H9 (cell line): ENCODE measurements around the gene ABCA7. TPM values are rescaled to one million over a fixed set of nuclear protein-coding genes. Genes with fewer than 3 reads are reported as not detected.
A peak's percentile ranks its signal among the peaks of the same experiment; 100 is the strongest.

Source experiments
- DNase-seq: peaks from one replicate; pipeline ENCODE4 v3.0.0-alpha.2; 2017
- H2AFZ ChIP-seq: one replicate; pipeline ENCODE4 v1.6.1; 2013; ENCODE audit warnings: mild to moderate bottlenecking, low read length, control low read depth, moderate library complexity
- H2AK5ac ChIP-seq: 2 replicates; pipeline ENCODE4 v1.6.1; 2013; ENCODE audit warnings: low read length, control low read depth, mixed read lengths; ENCODE audit not compliant: insufficient read length
- H2BK120ac ChIP-seq: one replicate; pipeline ENCODE4 v1.6.1; 2013; ENCODE audit warnings: low read depth, mild to moderate bottlenecking, low read length, control low read depth, inconsistent platforms; ENCODE audit not compliant: poor library complexity, severe bottlenecking
- H2BK12ac ChIP-seq: 2 replicates; pipeline ENCODE4 v1.6.1; 2013; ENCODE audit warnings: low read length, control low read depth, mixed read lengths, low read depth; ENCODE audit not compliant: insufficient read length
- H2BK15ac ChIP-seq: 2 replicates; pipeline ENCODE4 v1.6.1; 2013; ENCODE audit warnings: low read depth, low read length, control low read depth
- H2BK20ac ChIP-seq: one replicate; pipeline ENCODE4 v1.6.1; 2013; ENCODE audit warnings: low read depth, mild to moderate bottlenecking, low read length, control low read depth, inconsistent platforms; ENCODE audit not compliant: poor library complexity, severe bottlenecking
- H2BK5ac ChIP-seq: 2 replicates; pipeline ENCODE4 v1.6.1; 2013; ENCODE audit warnings: low read length, control low read depth, mixed read lengths; ENCODE audit not compliant: insufficient read length
- H3K14ac ChIP-seq: 2 replicates; pipeline ENCODE4 v1.6.1; 2013; ENCODE audit warnings: low read length, control low read depth; ENCODE audit not compliant: insufficient read depth
- H3K18ac ChIP-seq: 2 replicates; pipeline ENCODE4 v1.6.1; 2013; ENCODE audit warnings: low read depth, mild to moderate bottlenecking, mixed read lengths, low read length, control low read depth; ENCODE audit not compliant: insufficient read length
- H3K23ac ChIP-seq: 2 replicates; pipeline ENCODE4 v1.6.1; 2013; ENCODE audit warnings: low read length, control low read depth, mixed read lengths, low read depth; ENCODE audit not compliant: insufficient read length
- H3K23me2 ChIP-seq: 2 replicates; pipeline ENCODE4 v1.6.1; 2013; ENCODE audit warnings: low read depth, mild to moderate bottlenecking, mixed read lengths, low read length, control low read depth; ENCODE audit not compliant: insufficient read length, poor library complexity, severe bottlenecking
- H3K27ac ChIP-seq: 2 replicates; pipeline ENCODE4 v1.5.1; 2013; ENCODE audit warnings: low read length, control low read depth, mixed read lengths, low read depth; ENCODE audit not compliant: insufficient read length
- H3K27me3 ChIP-seq: 2 replicates; pipeline ENCODE4 v1.6.1; 2013; ENCODE audit warnings: low read length, control low read depth, inconsistent platforms; ENCODE audit not compliant: insufficient read depth
- H3K4ac ChIP-seq: 2 replicates; pipeline ENCODE4 v1.6.1; 2013; ENCODE audit warnings: low read depth, mild to moderate bottlenecking, control low read depth, inconsistent platforms, low read length, moderate library complexity
- H3K4me1 ChIP-seq: 2 replicates; pipeline ENCODE4 v1.6.1; 2013; ENCODE audit warnings: low read length, control low read depth, inconsistent platforms; ENCODE audit not compliant: insufficient read depth
- H3K4me2 ChIP-seq: 2 replicates; pipeline ENCODE4 v1.6.1; 2013; ENCODE audit warnings: low read length, control low read depth, mixed read lengths; ENCODE audit not compliant: insufficient read length, insufficient read depth
- H3K56ac ChIP-seq: 2 replicates; pipeline ENCODE4 v1.6.1; 2013; ENCODE audit warnings: low read depth, mild to moderate bottlenecking, mixed read lengths, low read length, control low read depth; ENCODE audit not compliant: insufficient read length
- H3K79me1 ChIP-seq: 2 replicates; pipeline ENCODE4 v1.6.1; 2013; ENCODE audit warnings: low read depth, mild to moderate bottlenecking, moderate library complexity, low read length, control low read depth, inconsistent platforms; ENCODE audit not compliant: insufficient read depth, poor library complexity, severe bottlenecking
- H3K79me2 ChIP-seq: 2 replicates; pipeline ENCODE4 v1.6.1; 2013; ENCODE audit warnings: low read length, control low read depth, inconsistent platforms; ENCODE audit not compliant: insufficient read depth
- H3K9ac ChIP-seq: 2 replicates; pipeline ENCODE4 v1.6.1; 2013; ENCODE audit warnings: low read length, control low read depth, mixed read lengths; ENCODE audit not compliant: insufficient read length; ENCODE audit errors: extremely low read depth
- H3K9me3 ChIP-seq: one replicate; pipeline ENCODE4 v1.6.1; 2013; ENCODE audit warnings: low read depth, low read length, inconsistent platforms; ENCODE audit not compliant: control insufficient read depth
- H3T11ph ChIP-seq: one replicate; pipeline ENCODE4 v1.6.1; 2013; ENCODE audit warnings: mild to moderate bottlenecking, low read length, control low read depth, inconsistent platforms
- H4K20me1 ChIP-seq: one replicate; pipeline ENCODE4 v1.6.1; 2013; ENCODE audit not compliant: control insufficient read depth, insufficient read length, insufficient read depth
- H4K5ac ChIP-seq: 2 replicates; pipeline ENCODE4 v1.6.1; 2013; ENCODE audit warnings: low read depth, mild to moderate bottlenecking, mixed read lengths, low read length, control low read depth; ENCODE audit not compliant: insufficient read length
- H4K8ac ChIP-seq: replicated peaks from 2 replicates; pipeline ENCODE4 v1.6.1; 2013; ENCODE audit warnings: low read length, control low read depth, mixed read lengths, low read depth; ENCODE audit not compliant: insufficient read length
- H4K91ac ChIP-seq: 2 replicates; pipeline ENCODE4 v1.6.1; 2013; ENCODE audit warnings: low read depth, mild to moderate bottlenecking, moderate library complexity, mixed read lengths, low read length, control low read depth; ENCODE audit not compliant: insufficient read length
- H3K27ac Mint-ChIP-seq, 3 experiments: 2 replicates in 2 of 3; 3 replicates in 1 of 3; pipeline ENCODE4 v1.8.0; 2020 to 2021; ENCODE audit warnings: mixed read lengths in 3 of 3, mild to moderate bottlenecking in 1 of 3, moderate library complexity in 1 of 3
- H3K27me3 Mint-ChIP-seq: 2 replicates; pipeline ENCODE4 v1.8.0; 2021; ENCODE audit warnings: low read depth, mild to moderate bottlenecking, moderate library complexity, mixed read lengths
- H3K36me3 Mint-ChIP-seq, 3 experiments: 2 replicates in 2 of 3; 3 replicates in 1 of 3; pipeline ENCODE4 v1.8.0; 2020 to 2021; ENCODE audit warnings: low read depth in 3 of 3, mixed read lengths in 3 of 3; ENCODE audit not compliant: insufficient read depth in 1 of 3
- H3K4me1 Mint-ChIP-seq, 2 experiments: 2 replicates each; pipeline ENCODE4 v1.8.0; 2020; ENCODE audit warnings: mixed read lengths in 2 of 2
- H3K4me3 Mint-ChIP-seq, 2 experiments: 2 replicates in 1 of 2; 3 replicates in 1 of 2; pipeline ENCODE4 v1.8.0; 2020 to 2021; ENCODE audit warnings: mild to moderate bottlenecking in 2 of 2, mixed read lengths in 2 of 2, moderate library complexity in 1 of 2
- H3K9me3 Mint-ChIP-seq, 2 experiments: 2 replicates in 1 of 2; 3 replicates in 1 of 2; pipeline ENCODE4 v1.8.0; 2020; ENCODE audit warnings: mild to moderate bottlenecking in 2 of 2, mixed read lengths in 2 of 2, moderate library complexity in 1 of 2
- WGBS: extraction: QIAGEN DNeasy Blood & Tissue Kit; methylation state at CpG from one replicate; pipeline ENCODE4 v1.1.7; 2013; ENCODE audit warnings: missing lambda C conversion rate, low lambda C conversion rate, mixed read lengths; ENCODE audit not compliant: insufficient read length; ENCODE audit errors: extremely low coverage; 5-methylcytosine and 5-hydroxymethylcytosine counted together
- total RNA-seq: library from RNA; stranded (reverse); gene quantifications from 2 replicates; pipeline ENCODE4 v1.2.1, GENCODE V29; 2021
- TF ChIP-seq, protein P1 (sequence below): fragments of 200-600 bp; sonication (generic); conservative IDR thresholded peaks from 3 replicates; pipeline ENCODE4 v1.8.0; 2021; ENCODE audit warnings: antibody characterized with exemption, mild to moderate bottlenecking

Gene ABCA7
- total RNA-seq, 1 experiment from 2014 or later: 34.6 TPM

DNA sequence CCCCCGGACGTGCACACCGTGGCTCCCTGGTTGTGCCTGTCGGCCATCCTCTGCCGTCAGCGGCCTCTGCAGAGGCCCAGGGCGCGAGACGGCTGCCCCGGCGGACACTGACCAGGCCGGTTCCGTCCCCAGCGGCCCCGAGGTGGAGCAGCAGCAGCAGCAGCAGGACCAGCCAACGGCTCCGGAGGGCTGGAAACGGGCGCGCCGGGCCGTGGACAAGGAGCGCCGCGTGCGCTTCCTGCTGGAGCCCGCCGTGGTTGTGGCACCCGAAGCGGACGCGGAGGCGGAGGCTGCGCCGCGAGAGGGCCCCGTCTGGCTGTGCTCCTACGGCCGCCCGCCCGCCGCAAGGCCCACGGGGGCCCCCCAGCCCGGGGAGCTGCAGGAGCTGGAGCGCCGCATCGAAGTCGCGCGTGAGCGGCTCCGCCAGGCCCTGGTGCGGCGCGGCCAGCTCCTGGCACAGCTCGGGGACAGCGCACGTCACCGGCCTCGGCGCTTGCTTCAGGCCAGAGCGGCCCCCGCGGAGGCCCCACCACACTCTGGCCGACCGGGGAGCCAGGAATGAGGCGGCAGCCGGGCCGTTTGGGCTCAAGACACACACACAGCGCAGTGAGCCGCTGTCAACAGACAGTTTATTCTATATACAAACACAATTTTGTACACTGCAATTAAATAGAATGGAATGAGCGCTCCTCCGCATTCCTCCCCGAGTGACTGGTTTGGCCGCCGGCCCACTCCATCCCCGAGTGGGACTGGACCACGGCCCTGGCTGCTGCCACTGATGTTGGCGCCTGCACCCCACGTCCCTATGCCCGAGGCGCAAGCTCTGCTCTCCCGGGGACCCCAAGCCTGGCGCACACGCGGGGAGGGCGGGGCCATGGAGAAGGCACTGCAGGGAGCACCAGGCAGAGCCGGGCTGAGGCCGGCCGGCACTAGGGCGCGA, 30.6 kb upstream of the ABCA7 start:
- Mint-ChIP-seq H3K4me1 (no peaks in the 10 kb centered on the region), H3K36me3 (peaks cover 2 to 24% (median 23%) of the 10 kb centered on the region in 3 experiments; a peak in 6 of 7 replicates), H3K9me3 (no peaks in the 10 kb centered on the region), H3K4me3 (no peak overlapping the region), H3K27ac (peak overlapping the region in 1 of 3 experiments; percentile 80; a peak in 1 of 7 replicates), H3K27me3 (peaks cover 2% of the 10 kb centered on the region; the same call in 1 of the 2 replicates)
- Histone ChIP-seq H2BK5ac (no peak overlapping the region), H4K5ac (no peak overlapping the region), H3K4me1 (no peaks in the 10 kb centered on the region), H3K4me2 (no peak overlapping the region), H3T11ph (no peak overlapping the region), H3K79me1 (no peaks in the 10 kb centered on the region), H3K4ac (no peak overlapping the region), H3K23me2 (no peaks in the 10 kb centered on the region), H2AK5ac (no peak overlapping the region), H3K9me3 (no peaks in the 10 kb centered on the region), H3K79me2 (no peaks in the 10 kb centered on the region), H4K8ac (no peak overlapping the region), H2BK120ac (no peak overlapping the region), H2BK15ac (no peak overlapping the region), H3K27me3 (no peaks in the 10 kb centered on the region), H2BK12ac (no peak overlapping the region), H2BK20ac (no peak overlapping the region), H3K23ac (no peak overlapping the region), H4K20me1 (no peaks in the 10 kb centered on the region), H3K14ac (no peak overlapping the region), H3K9ac (no peak overlapping the region), H3K27ac (no peak overlapping the region), H2AFZ (no peak overlapping the region), H3K18ac (no peak overlapping the region), H3K56ac (no peak overlapping the region), H4K91ac (no peak overlapping the region)
- TF ChIP-seq, protein P1, sequence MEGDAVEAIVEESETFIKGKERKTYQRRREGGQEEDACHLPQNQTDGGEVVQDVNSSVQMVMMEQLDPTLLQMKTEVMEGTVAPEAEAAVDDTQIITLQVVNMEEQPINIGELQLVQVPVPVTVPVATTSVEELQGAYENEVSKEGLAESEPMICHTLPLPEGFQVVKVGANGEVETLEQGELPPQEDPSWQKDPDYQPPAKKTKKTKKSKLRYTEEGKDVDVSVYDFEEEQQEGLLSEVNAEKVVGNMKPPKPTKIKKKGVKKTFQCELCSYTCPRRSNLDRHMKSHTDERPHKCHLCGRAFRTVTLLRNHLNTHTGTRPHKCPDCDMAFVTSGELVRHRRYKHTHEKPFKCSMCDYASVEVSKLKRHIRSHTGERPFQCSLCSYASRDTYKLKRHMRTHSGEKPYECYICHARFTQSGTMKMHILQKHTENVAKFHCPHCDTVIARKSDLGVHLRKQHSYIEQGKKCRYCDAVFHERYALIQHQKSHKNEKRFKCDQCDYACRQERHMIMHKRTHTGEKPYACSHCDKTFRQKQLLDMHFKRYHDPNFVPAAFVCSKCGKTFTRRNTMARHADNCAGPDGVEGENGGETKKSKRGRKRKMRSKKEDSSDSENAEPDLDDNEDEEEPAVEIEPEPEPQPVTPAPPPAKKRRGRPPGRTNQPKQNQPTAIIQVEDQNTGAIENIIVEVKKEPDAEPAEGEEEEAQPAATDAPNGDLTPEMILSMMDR: no peak
- no CpG with 5 or more reads among the region's 92 CpGs for WGBS
- no peak for DNase-seq
